Fibroblast of villous mesenchyme (primary cell): ENCODE measurements around the gene MALSU1. TPM values are rescaled to one million over a fixed set of nuclear protein-coding genes. Genes with fewer than 3 reads are reported as not detected.

Experiments used
- DNase-seq: peaks from one replicate; pipeline ENCODE4 v3.0.0-alpha.2; 2010; ENCODE audit warnings: low read depth
- H3K4me3 ChIP-seq: 2 replicates; pipeline ENCODE4 v1.5.1; 2011; ENCODE audit warnings: low read depth, mild to moderate bottlenecking, low read length
- CTCF ChIP-seq: IDR thresholded peaks from 2 replicates; pipeline ENCODE4 v1.5.1; 2012; ENCODE audit warnings: low read depth, mild to moderate bottlenecking, low read length; ENCODE audit not compliant: insufficient read depth
- total RNA-seq: library from RNA; depleted of rRNA; stranded (reverse); fragments of >200 nt; gene quantifications from 2 replicates; pipeline ENCODE4 v1.2.3, GENCODE V29; 2012

The MALSU1 gene
- total RNA-seq, 1 donor = 60.0 TPM

- H3K4me3 ChIP-seq = no peak overlapping the region
- no peak for TF ChIP-seq CTCF
- DNase-seq = no peak
Measured at GRCh38 chr7:23338863-23339262, 39.7 kb downstream of the MALSU1 start.

GRCh38 chr7:23341846-23342598 lies 42.9 kb downstream of the MALSU1 start:
- H3K4me3 ChIP-seq = no peak overlapping the region
- DNase-seq = peak; percentile 66
- TF ChIP-seq CTCF = no peak

GRCh38 chr7:23343102-23343501 lies 44.0 kb downstream of the MALSU1 start:
- no peak for TF ChIP-seq CTCF
- no peak overlapping the region for H3K4me3 ChIP-seq
- no peak for DNase-seq

- no peak for TF ChIP-seq CTCF
- no peak overlapping the region for H3K4me3 ChIP-seq
- no peak for DNase-seq
Measured at GRCh38 chr7:23343806-23344475, 44.8 kb downstream of the MALSU1 start.

GRCh38 chr7:23345601-23346000 lies 46.5 kb downstream of the MALSU1 start:
- no peak for DNase-seq
- TF ChIP-seq CTCF = no peak
- no peak overlapping the region for H3K4me3 ChIP-seq

- TF ChIP-seq CTCF = no peak
- no peak overlapping the region for H3K4me3 ChIP-seq
- no peak for DNase-seq
Measured at GRCh38 chr7:23346316-23346715, 47.2 kb downstream of the MALSU1 start.
